IMR-90 (cell line): ENCODE results near the gene OCLN.

Experiments used
- MXI1 ChIP-seq: IDR thresholded peaks from 2 replicates; pipeline ENCODE4 v1.6.1; 2012; ENCODE audit warnings: low read depth, mild to moderate bottlenecking, low read length, moderate library complexity, borderline replicate concordance
- SMC3 ChIP-seq: fragments of 150-350 bp; IDR thresholded peaks from 2 replicates; pipeline ENCODE4 v1.6.1; 2016; ENCODE audit warnings: low read depth, mild to moderate bottlenecking, antibody characterized with exemption, low read length, moderate library complexity
- TF ChIP-seq, protein P1 (sequence below): fragments of 150-350 bp; IDR thresholded peaks from 2 replicates; pipeline ENCODE4 v1.6.1; 2017; ENCODE audit warnings: mild to moderate bottlenecking, antibody characterized with exemption, low read length, low read depth
- TF ChIP-seq, protein P2 (sequence below): conservative IDR thresholded peaks from 2 replicates; pipeline ENCODE4 v1.5.1; 2012; ENCODE audit warnings: mild to moderate bottlenecking, low read depth, low read length, improper control_type of control experiment

GRCh38 chr5:69512740-69513260 is 20.2 kb downstream of the OCLN start:
- TF ChIP-seq, protein P1, sequence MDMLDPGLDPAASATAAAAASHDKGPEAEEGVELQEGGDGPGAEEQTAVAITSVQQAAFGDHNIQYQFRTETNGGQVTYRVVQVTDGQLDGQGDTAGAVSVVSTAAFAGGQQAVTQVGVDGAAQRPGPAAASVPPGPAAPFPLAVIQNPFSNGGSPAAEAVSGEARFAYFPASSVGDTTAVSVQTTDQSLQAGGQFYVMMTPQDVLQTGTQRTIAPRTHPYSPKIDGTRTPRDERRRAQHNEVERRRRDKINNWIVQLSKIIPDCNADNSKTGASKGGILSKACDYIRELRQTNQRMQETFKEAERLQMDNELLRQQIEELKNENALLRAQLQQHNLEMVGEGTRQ = no peak
- TF ChIP-seq, protein P2, sequence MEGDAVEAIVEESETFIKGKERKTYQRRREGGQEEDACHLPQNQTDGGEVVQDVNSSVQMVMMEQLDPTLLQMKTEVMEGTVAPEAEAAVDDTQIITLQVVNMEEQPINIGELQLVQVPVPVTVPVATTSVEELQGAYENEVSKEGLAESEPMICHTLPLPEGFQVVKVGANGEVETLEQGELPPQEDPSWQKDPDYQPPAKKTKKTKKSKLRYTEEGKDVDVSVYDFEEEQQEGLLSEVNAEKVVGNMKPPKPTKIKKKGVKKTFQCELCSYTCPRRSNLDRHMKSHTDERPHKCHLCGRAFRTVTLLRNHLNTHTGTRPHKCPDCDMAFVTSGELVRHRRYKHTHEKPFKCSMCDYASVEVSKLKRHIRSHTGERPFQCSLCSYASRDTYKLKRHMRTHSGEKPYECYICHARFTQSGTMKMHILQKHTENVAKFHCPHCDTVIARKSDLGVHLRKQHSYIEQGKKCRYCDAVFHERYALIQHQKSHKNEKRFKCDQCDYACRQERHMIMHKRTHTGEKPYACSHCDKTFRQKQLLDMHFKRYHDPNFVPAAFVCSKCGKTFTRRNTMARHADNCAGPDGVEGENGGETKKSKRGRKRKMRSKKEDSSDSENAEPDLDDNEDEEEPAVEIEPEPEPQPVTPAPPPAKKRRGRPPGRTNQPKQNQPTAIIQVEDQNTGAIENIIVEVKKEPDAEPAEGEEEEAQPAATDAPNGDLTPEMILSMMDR = no peak
- no peak for TF ChIP-seq MXI1
- no peak for TF ChIP-seq SMC3
